Glutamatergic neuron (in vitro differentiated cells): ENCODE data around the gene MXD1. TPM values are rescaled to one million over a fixed set of nuclear protein-coding genes. Genes with fewer than 3 reads are reported as not detected.

Source experiments
- DNase-seq: peaks from one replicate; pipeline ENCODE4 v3.0.0; 2022
- H3K27ac Mint-ChIP-seq: one replicate; pipeline ENCODE4 v1.8.0; 2020; ENCODE audit warnings: mild to moderate bottlenecking, mixed read lengths, inconsistent platforms; ENCODE audit not compliant: unreplicated experiment
- H3K27me3 Mint-ChIP-seq: one replicate; pipeline ENCODE4 v1.8.0; 2020; ENCODE audit warnings: mild to moderate bottlenecking, moderate library complexity, mixed read lengths, inconsistent platforms; ENCODE audit not compliant: unreplicated experiment
- H3K36me3 Mint-ChIP-seq: one replicate; pipeline ENCODE4 v1.8.0; 2020; ENCODE audit warnings: mild to moderate bottlenecking, mixed read lengths, inconsistent platforms; ENCODE audit not compliant: unreplicated experiment
- H3K4me1 Mint-ChIP-seq: one replicate; pipeline ENCODE4 v1.8.0; 2020; ENCODE audit warnings: mild to moderate bottlenecking, low read depth, mixed read lengths, inconsistent platforms; ENCODE audit not compliant: unreplicated experiment
- H3K4me3 Mint-ChIP-seq: one replicate; pipeline ENCODE4 v1.8.0; 2020; ENCODE audit warnings: mild to moderate bottlenecking, mixed read lengths, inconsistent platforms; ENCODE audit not compliant: unreplicated experiment
- H3K9me3 Mint-ChIP-seq: one replicate; pipeline ENCODE4 v1.8.0; 2020; ENCODE audit warnings: mild to moderate bottlenecking, moderate library complexity, mixed read lengths, inconsistent platforms; ENCODE audit not compliant: unreplicated experiment
- CTCF ChIP-seq: fragments of 200-600 bp; sonication (generic); IDR thresholded peaks from one replicate; pipeline ENCODE4 v1.5.0; 2021; ENCODE audit not compliant: partially characterized antibody, unreplicated experiment
- total RNA-seq: library from RNA; stranded (reverse); fragmentation: NEBNext Ultra II Directional; extraction: Animal tissue kit (Norgen Biotek cat#: 25700); gene quantifications from one replicate; pipeline ENCODE4 v1.2.1, GENCODE V29; 2021; ENCODE audit not compliant: unreplicated experiment

MXD1 gene
- total RNA-seq, 1 donor from 2014 or later = 15.8 TPM

GRCh38 chr2:69933839-69934613, 19.1 kb downstream of the MXD1 start:
- H3K9me3 Mint-ChIP-seq = no peaks in the 10 kb centered on the region
- no peak for TF ChIP-seq CTCF
- no peak overlapping the region for H3K27ac Mint-ChIP-seq
- DNase-seq = no peak
- no peaks in the 10 kb centered on the region for H3K4me1 Mint-ChIP-seq
- H3K27me3 Mint-ChIP-seq = no peaks in the 10 kb centered on the region
- H3K4me3 Mint-ChIP-seq = no peak overlapping the region
- peaks cover 9% of the 10 kb centered on the region for H3K36me3 Mint-ChIP-seq

- Mint-ChIP-seq H3K4me1 (peaks cover under 1% of the 10 kb centered on the region), H3K27ac (no peak overlapping the region), H3K27me3 (no peaks in the 10 kb centered on the region), H3K9me3 (no peaks in the 10 kb centered on the region), H3K4me3 (no peak overlapping the region), H3K36me3 (peaks cover 9% of the 10 kb centered on the region)
- no peak for TF ChIP-seq CTCF
- no peak for DNase-seq
Observed at GRCh38 chr2:69934614-69934908, 19.7 kb downstream of the MXD1 start.

GRCh38 chr2:69935011-69935410, 20.1 kb downstream of the MXD1 start:
- H3K9me3 Mint-ChIP-seq = no peaks in the 10 kb centered on the region
- no peak for DNase-seq
- no peak overlapping the region for H3K4me3 Mint-ChIP-seq
- TF ChIP-seq CTCF = no peak
- H3K27me3 Mint-ChIP-seq = peaks cover 1% of the 10 kb centered on the region
- peaks cover 5% of the 10 kb centered on the region for H3K4me1 Mint-ChIP-seq
- H3K36me3 Mint-ChIP-seq = peaks cover 9% of the 10 kb centered on the region
- H3K27ac Mint-ChIP-seq = no peak overlapping the region

- no peak overlapping the region for H3K4me3 Mint-ChIP-seq
- H3K4me1 Mint-ChIP-seq = peaks cover 5% of the 10 kb centered on the region
Observed at GRCh38 chr2:69936906-69937305, 22.0 kb downstream of the MXD1 start.

More at GRCh38 chr2:69936906-69937305, 22.0 kb downstream of the MXD1 start:
- H3K27me3 Mint-ChIP-seq = peaks cover 1% of the 10 kb centered on the region
- TF ChIP-seq CTCF = no peak
- H3K9me3 Mint-ChIP-seq = no peaks in the 10 kb centered on the region
- no peak for DNase-seq
- H3K27ac Mint-ChIP-seq = no peak overlapping the region
- H3K36me3 Mint-ChIP-seq = peaks cover 9% of the 10 kb centered on the region
